DMS53 (cell line): ENCODE data around the gene IFIT2.
"Not testable (repeated sequence)": the region's sequence is repeated elsewhere in the genome, so short reads cannot be mapped to it uniquely, and the experiment has no call there.

Source experiments
- DNase-seq: peaks from one replicate; lab custom pipeline; 2025; lab: John Stamatoyannopoulos, UW

IFIT2 gene

GRCh38 chr10:89341649-89342048, 39.8 kb downstream of the IFIT2 start:
- DNase-seq = no peak

- no peak for DNase-seq
Observed at GRCh38 chr10:89342206-89342958, 40.5 kb downstream of the IFIT2 start.

DNA sequence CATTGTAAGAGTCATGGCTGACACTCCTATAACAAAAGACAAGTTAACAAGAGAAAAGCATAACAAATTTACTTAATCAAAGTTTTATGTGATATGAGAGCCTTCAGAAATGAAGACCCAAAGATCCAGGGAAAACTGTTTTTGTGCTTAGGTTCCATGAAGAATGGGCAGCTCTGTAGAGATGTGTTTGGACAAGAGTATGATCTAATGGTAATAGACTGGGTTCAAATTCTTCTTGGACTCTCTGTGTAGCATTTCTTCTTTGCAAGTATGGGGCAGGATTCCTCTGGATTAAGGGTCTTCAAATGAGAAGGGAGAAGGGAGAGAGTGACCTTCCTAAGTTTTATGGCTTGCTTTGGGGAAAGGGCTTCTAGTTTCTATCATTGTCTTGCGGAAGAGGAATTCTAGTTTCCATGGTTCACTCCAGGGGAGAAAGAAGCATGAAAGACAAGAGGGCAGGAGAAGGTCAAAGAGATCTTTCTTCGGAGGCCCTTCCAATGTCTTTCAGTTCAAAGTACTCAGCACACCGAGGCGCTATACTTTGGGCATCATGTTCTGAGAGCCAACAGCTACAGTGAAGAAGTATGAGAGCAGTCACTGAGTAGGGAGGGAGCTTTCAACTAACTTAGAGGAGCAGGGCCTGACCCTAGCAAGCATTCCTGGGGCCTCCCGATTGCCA, 41.4 kb downstream of the IFIT2 start:
- no peak for DNase-seq

GRCh38 chr10:89344156-89344555, 42.3 kb downstream of the IFIT2 start:
- DNase-seq = no peak

GRCh38 chr10:89345367-89346000, 43.6 kb downstream of the IFIT2 start:
- no peak for DNase-seq

GRCh38 chr10:89346405-89347254, 44.8 kb downstream of the IFIT2 start:
- DNase-seq = no peak

GRCh38 chr10:89347701-89348457, 46.0 kb downstream of the IFIT2 start:
- DNase-seq = no peak

DNA sequence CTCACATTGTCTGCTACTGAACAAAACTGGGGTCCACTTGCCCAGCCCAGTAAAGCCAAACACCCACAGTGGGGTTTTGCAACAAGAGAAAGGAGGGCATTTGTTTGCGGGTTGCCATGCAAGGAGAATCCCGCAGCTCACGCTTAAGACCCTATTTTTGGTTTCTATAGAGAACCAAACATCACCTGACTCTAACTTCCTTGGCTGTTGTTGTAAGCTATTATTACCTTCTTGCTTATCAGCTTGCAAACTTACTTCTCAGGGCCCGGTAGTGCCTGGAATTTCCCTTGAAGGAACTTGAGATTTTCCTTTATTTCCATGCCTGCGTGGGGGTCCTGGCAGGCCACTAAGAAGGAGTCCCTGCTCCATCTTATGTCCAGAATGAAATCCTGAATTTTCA, 46.6 kb downstream of the IFIT2 start:
- no peak for DNase-seq

DNA sequence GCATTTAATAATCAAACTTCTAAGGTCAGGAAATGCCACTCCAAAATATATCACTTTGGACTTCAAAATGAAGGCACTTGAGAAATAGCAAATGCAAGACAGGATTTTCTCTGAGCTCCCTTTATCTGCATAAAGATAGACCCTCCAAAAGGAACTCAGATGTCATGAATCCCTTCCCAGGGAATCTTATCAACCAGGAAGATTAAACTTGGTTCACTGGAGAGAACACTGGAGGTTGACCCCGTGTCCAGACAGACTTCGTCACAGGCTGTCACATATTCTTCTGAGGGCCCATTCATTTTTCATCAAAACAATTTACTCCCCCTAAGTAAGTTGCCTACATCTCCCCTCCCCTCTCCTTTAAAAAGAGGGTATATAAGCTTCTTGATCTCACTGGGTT, 47.1 kb downstream of the IFIT2 start:
- DNase-seq = no peak

GRCh38 chr10:89350631-89351315, 48.9 kb downstream of the IFIT2 start:
- DNase-seq = not testable (repeated sequence)

- no peak for DNase-seq
Observed at GRCh38 chr10:89351412-89351779, 49.5 kb downstream of the IFIT2 start.

DNA sequence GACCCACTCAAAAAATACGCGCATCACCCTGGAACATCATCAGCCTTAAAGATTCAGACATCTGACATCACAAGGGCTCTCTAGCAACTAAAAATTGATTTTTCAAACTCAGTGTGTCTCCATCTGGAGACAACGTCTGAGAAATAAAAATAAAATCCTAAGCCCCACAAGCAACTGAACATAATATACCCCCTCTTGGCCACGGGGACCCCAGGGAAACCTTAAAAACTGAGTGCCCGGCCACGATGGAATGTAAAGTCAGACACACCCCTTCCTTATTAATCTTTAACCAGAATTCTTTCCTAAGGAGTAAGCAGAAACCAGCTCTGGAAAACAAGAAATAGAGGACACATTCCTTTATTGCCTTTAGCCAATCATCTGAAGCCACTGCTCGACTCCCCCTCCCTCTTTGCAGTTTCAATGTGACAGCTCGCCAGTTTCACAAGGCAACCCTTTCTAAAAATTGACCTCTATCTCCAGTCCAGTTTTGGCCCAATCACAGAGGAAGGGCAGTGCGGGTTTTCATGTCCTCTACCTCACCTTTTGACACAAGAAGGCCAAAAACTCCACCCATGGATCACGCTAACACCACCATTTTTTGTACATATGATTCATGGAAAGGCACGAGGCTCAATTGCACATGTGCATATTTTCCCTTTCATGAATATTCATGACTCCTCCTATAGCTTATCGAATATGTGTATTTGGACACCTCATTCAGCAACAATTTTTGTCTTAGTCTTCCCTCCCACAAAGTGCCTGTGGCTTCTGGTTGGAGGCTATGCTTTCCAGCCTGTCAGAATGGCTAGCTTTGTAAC, 50.1 kb downstream of the IFIT2 start:
- no peak for DNase-seq

GRCh38 chr10:89352802-89353201, 51.0 kb downstream of the IFIT2 start:
- no peak for DNase-seq

DNA sequence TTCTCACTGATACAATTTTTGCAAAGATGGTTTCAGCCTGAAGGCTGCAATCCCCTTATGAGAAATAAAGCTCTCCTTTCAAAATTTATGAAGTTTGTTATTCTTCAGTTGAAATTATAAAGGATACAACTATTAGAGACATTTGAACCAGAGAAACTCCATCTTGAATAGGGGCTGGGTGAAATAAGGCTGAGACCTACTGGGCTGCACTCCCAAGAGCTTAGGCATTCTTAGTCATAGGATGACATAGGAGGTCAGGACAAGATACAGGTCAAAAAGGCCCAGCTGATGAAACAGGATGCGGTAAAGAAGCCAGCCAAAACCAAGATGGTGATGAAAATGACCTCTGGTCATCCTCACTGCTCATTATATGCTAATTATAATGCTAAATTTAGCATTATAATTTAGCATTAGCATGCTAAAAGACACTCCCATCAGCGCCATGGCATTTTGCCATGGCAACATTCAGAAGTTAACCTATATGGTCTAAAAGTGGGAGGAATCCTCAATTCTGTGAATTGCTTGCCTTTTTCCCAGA, 53.6 kb downstream of the IFIT2 start:
- no peak for DNase-seq

GRCh38 chr10:89357096-89357495, 55.2 kb downstream of the IFIT2 start:
- DNase-seq = no peak

DNA sequence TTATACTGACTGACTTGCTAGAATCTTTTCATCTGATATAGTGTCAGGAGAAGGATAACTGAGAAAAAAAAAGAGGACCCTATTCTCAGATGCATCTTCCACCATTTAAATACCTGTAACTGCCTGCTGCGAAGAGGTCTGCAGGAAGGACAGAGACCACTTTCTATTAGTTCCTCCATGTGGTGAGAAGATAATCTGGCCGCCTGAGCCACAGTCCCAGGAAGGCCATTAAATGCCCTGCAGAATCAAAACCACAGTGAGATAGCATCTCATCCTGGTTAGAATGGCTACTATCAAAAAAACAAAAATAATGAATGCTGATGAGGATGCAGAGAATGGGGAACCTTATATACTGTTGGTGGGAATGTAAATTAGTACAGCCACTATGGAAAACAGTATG, 56.1 kb downstream of the IFIT2 start:
- DNase-seq = no peak
